A673 (cell line): ENCODE measurements around the gene GSTK1.

ENCODE experiments used
- EZH2 ChIP-seq: fragments of 200-600 bp; sonication (generic); IDR thresholded peaks from 2 replicates; pipeline ENCODE4 v1.6.1; 2017; ENCODE audit warnings: borderline replicate concordance, low read depth, mild to moderate bottlenecking, mixed read lengths, antibody characterized with exemption, low read length; ENCODE audit not compliant: poor library complexity, severe bottlenecking
- TF ChIP-seq, protein P1 (sequence below): fragments of 300-800, 200-600 bp; sonication (generic); conservative IDR thresholded peaks from 2 replicates; pipeline ENCODE4 v1.5.1; 2017; ENCODE audit warnings: low read depth, mild to moderate bottlenecking, antibody characterized with exemption, low read length, moderate library complexity, mixed read lengths

GRCh38 chr7:143305423-143306070 is 42.3 kb downstream of the GSTK1 start:
- TF ChIP-seq, protein P1, sequence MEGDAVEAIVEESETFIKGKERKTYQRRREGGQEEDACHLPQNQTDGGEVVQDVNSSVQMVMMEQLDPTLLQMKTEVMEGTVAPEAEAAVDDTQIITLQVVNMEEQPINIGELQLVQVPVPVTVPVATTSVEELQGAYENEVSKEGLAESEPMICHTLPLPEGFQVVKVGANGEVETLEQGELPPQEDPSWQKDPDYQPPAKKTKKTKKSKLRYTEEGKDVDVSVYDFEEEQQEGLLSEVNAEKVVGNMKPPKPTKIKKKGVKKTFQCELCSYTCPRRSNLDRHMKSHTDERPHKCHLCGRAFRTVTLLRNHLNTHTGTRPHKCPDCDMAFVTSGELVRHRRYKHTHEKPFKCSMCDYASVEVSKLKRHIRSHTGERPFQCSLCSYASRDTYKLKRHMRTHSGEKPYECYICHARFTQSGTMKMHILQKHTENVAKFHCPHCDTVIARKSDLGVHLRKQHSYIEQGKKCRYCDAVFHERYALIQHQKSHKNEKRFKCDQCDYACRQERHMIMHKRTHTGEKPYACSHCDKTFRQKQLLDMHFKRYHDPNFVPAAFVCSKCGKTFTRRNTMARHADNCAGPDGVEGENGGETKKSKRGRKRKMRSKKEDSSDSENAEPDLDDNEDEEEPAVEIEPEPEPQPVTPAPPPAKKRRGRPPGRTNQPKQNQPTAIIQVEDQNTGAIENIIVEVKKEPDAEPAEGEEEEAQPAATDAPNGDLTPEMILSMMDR = peak; percentile 87
- no peak for TF ChIP-seq EZH2
